ENCODE data around the gene CDCP1.

- no peak for TF ChIP-seq CTCF (IDR thresholded peaks at IDR 0.05)
- no peak for TF ChIP-seq POLR2A (IDR thresholded peaks at IDR 0.05)
- no peak for TF ChIP-seq EP300 (IDR thresholded peaks at IDR 0.05)
Observed at GRCh38 chr3:45062697-45063070, 83.5 kb downstream of the CDCP1 start.
